HG02870 (cell line): ENCODE data around the gene IQCN.

Experiments
- ATAC-seq: cut with Tn5 transposase; IDR thresholded peaks from one replicate; pipeline ENCODE4 v1.9.1; 2021; ENCODE audit warnings: mild to moderate bottlenecking, moderate library complexity; ENCODE audit not compliant: unreplicated experiment

The IQCN gene

DNA sequence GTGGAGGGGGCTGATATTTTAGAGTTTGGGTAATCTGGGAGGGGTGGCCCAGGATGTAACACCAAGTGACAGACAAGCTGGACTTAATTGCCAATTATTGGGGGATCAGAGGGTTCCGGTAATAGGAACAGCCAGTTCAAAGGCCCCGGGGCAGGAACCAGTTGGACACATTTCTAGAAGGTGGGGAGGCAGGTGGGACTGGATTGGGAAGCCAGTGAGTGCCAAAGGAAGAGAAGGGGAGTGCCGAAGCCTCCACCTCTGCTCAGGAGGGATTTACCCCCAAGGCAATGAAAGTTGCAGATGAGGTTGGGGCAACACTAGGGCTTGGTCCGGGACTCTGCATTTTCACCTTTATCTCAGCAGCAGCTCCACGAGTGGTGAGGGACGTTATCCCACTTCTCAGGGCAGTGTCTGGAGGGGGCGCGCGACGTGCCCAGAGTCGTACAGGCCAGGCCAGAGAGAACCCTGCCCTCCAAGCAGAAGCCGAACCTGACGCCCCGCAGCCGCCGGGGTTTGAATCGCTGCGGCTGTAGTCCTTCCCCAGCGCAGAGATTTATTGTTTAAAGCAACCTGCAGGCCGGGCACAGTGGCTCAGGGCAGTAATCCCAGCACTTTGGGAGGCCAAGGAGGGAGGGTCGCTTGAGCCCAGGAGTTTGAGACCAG, 12.9 kb upstream of the IQCN start:
- ATAC-seq, result no peak

DNA sequence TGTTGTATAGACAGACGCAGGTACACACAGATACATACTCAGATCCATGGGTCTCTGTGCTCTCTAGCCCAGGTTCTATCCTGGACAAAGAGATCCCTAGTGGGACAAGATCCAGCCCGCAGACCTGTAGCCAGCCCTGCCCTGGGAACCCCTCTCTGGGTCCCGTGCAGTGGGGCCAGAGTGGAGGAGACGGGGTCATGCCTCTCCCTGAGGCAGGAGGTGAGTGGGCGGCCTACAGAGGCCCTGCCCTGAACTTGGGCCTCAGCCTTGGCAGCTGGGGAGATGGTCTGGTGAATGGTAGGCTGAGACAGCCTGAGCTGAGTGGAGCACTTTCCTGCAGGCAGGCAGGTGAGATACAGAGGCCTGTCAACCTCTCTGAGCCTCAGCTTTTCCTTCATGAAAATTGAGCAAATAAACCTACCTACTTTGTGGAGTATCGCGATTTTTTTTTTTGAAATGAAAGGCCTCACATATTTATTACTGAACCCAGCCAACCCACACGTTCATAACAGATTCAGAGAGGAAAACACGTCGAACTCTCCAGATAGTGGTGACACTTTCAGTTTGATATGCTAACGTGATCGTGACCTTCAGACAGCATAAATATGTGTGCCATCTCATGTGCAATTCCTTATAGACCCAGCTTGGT, 10.6 kb upstream of the IQCN start:
- no peak for ATAC-seq

DNA sequence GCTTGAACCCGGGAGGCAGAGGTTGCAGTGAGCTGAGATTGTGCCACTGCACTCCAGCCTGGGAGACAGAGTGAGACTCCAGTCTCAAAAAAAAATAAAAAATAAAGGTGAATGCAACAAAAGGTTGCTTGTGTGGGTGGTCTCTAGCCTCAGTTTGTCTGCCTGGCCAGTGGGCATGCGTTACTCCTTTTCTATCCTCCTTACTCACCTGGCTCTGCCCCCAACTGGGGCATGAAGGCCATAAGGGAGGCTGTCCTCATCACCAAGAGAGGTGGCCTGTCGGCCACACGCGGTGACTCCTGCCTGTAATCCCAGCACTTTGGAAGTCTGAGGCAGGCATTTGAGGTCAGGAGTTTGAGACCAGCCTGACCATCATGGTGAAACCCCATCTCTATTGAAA, 9.1 kb upstream of the IQCN start:
- ATAC-seq, result no peak

DNA sequence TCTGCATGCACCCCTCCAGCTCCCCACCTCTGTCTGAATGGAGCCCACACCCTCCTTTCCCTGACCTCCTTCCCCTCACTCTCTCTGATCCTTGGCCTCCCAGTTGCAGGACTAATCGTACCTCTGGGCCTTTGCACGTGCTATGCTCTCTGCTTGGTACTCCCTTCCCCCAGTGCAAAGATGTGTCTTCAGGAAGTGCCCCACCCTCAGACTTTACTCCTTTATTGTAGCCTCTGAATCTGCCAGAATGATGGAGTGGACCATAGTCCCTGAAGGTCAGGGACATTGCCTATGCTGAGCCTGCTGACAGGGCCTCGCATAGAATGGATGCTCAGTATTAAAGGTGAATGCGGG, 8.5 kb upstream of the IQCN start:
- ATAC-seq, result no peak

DNA sequence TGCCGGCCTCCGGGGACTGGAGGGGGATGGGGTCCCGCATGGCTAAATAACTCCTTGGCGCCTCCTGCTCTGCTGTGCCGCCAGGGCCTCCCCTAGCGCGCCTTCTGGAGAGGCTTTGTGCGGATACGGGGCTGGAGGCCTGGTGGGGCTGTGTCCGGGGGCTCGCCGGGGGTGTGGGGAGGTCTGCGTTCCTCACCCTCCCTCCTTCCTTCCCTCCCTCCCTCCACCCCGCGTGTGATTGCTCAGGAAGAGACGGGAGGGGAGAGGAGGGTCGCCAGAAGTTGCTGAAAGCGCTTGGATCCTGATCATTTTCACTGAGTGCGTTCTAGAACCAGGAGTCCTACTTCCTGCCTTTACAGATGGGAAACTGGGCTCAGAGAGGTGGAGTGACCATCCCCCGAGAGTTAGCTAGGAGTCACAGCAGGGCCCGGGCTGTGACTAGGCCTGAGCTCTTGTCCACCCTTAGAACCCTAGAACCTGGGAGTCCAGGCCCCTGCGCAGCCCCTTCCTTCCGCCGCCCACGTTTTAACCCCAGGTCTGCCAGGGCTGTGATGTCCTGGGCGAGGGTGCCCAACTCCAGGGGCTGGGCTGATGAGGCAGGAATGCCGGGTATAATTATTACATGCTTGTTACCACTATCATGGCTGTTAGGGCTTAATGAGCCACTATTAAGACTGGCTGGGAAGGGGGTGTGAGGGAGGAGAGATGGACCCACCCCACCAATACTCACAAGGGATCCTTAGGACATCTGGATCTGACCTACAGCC, 8.0 kb upstream of the IQCN start:
- ATAC-seq, result no peak

DNA sequence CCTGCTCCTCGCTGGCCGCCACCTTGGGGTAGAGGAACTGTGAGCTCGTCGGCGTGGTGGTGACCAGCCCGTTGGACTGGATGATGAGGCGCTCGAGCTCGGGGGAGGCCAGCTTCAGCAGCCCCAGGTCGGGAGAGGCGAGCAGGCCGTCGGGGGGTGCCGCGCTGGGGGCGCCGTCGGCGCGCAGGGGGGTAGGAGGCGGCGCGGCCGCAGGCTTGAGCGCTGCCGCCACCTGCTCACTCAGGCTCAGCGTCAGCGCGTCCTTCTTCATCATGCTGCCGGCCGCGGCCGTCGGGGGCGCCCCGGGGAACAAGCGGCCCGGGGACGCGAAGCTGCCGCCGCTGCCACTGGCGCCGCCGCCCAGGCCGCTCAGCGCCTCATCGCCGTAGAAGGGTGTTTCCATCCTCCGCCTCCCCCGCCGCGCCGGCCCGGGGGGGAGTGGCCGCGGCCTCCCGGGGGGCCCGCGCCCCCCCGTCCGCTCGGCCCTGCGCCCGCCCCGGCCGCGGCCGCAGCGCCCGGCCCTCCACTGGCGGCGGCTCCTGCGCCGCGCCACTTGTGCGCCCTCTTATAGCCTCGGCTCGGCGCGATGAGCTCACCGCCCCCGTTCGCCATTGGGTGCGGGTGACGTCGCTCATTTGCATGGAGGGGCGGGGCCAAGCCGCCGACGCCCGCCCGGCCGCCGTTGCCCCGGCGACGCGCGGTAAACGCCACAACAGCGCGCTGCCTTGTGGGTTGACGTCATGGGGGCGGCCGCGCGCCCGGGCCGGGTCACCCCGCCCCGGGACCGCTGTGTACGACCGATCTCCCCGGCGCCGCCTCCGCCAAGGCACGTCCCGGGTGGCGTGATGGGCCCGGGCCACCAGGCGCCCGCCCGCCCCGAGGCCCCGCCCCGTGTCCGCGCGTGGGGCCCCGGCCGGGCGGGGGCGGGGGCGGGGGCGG, 7.1 kb upstream of the IQCN start, which contains the start of gene JUND:
Gene JUND, minus strand, starts transcription at position 541 of the 939 bp plus-strand sequence. Its CDS starts 138 bp downstream, at position 403.
- ATAC-seq, result peak; percentile 53

DNA sequence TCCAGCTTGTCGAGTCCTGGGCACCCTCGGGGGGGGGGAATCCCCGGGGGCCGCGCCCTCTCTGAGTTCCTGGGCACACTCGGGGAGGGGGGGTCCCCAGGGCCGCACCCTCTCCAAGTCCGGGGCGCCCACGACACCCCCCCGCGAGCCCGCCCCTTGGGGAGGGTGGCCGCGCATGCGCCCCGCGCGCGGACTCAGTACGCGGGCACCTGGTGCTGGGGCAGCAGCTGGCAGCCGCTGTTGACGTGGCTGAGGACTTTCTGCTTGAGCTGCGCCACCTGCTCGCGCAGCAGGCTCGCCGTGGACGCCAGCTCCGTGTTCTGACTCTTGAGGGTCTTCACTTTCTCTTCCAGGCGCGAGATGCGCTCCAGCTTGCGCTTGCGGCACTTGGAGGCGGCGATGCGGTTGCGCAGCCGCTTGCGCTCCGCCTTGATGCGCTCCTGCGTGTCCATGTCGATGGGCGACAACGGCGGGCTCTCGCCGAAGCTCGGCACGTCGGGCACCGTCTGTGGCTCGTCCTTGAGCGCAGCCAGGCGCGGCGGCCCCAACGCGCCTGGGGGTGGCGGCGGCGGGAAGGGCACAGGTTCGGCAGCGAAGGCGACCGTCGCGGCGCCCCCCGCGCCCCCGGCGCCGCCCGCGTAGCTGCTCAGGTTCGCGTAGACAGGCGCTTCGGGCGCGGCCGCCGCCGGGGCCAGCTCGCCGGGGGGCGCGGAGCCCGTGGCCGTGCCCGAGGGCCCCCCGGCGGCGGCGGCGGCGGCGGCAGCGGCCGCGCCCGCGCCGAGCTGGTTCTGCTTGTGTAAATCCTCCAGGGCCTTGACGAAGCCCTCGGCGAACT, 6.2 kb upstream of the IQCN start:
- no peak for ATAC-seq

DNA sequence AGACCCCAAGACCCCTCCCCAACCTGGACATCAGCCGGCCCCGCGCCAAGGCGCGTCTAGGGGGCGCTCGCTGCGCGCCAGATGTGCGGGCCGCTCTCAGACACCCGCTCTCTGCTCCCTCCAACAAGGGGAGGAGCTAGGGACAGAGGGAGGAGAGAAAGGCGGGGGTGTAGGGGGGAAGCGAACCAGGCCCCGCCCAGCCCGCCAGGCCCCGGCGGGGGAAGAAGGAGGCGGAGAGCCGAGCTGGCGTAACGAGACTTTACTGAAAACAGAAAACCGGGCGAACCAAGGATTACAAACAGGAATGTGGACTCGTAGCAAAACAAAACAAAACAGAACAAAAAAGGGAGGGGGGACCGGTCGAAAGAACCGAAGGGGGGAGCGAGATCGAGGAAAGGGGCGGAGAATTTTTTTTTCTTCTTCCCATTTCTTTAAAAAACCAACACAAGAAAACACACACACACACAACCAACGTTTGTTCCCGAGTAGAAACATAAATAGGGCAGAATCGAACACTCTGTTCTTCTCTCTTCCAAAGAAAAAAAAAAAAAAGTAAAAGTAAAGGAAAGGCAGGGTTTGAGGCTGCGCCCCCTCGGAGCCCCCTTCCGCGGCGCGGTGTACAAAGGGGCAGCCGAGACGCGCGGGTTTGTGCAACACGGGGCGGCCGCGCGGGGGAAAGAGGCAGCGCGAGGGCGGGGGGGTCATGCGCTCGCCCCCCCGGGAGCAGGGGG, 5.4 kb upstream of the IQCN start:
- no peak for ATAC-seq

DNA sequence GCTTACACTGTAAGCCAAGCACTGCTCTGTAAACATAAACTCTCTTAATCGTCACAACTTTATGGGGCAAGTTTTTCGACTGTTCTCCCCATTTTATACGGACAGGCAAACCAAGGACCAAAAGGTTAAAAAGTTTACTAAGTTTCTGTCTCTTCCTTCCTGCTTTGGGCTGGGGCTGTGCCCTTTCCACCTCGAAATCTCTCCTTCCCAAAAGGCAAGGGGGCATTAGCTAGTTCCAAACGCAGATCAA, 4.9 kb upstream of the IQCN start:
- no peak for ATAC-seq

DNA sequence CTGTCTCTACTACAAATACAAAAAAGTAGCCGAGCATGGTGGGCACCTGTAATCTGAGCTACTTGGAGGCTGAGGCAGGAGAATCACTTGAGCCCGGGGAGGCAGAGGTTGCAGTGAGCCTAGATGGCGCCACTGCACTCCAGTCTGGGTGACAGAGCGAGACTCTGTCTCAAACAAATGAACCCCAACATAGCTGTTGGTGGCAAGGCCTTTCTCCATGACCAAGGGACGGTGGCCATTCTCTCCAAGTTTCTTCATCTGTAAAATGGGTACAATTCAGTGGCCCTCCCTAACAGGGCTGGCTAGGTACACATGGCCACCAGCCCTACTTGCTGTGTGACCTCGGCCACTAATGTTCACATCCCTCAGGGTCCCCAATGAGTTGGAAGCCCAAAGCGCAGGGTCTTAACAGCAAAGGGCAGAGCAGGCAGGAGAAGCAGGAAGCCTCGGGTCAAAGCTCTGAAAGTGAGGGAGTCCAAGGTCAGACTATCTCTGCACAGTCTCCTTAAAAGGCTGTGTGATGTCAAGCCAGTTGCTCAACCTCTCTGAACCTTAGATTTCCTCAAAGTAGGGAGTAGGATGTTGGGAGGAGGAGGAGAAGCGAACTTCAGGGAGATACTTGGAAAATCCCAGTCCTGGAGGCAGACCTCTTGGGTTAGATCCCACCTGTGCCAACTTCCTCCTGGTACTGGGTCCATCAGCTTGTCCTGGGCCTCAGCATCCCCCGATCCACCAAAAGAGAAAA, 4.4 kb upstream of the IQCN start:
- no peak for ATAC-seq

DNA sequence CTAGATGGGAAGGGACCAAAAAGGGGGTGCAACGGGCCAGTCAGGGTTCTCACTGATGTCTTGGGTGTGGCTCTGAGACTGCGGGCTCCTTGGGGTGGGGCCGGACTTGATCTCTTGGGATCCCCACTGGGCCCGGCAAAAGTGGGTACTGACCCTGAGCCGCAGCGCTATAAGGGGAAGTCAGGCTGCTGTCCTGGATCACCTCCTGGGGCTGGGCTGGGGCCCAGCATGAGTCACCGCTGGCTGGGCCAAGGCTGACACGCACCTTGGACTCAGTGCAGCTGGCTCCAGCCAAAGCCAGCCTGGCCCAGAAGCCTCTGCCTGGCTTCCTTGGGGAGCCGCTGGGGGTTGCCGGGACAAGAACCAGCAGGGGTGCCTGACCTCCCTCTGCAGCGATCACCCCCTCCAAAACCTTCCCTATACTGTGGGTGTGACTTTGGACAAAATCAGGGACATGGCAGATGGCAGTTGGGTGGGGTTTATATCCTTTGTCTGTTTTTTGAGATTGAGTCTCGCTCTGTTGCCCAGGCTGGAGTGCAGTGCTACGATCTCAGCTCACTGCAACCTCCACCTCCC, 617 bp upstream of the IQCN start:
- no peak for ATAC-seq

DNA sequence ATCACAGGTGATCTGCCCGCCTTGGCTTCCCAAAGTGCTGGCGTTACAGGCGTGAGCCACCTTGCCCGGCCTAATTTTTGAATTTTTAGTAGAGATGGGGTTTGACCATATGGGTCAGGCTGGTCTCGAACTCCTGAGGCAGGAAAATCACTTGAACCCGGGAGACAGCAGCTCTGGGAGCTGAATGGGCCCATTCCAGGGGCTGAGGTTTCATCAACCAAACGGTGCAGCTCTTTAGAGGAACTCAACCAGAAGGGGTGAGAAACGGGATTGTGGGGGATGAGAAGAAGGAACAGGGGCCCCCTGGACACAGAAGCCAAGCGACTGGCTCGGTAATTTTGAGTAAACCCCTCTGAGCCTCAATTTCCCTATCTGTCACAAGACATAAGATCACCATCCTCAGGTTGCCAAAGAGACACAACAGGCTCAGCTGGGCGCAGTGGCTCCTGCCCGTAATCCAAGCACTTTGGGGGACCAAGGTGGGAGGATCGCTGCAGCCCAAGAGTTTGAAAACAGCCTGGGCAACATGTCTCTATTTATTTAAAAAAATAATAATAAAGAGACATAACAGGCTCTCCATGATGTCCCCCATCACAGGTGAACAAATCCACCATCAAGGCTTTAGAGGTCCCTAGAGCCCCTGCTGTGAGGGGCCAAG, 562 bp downstream of the IQCN start:
- no peak for ATAC-seq

DNA sequence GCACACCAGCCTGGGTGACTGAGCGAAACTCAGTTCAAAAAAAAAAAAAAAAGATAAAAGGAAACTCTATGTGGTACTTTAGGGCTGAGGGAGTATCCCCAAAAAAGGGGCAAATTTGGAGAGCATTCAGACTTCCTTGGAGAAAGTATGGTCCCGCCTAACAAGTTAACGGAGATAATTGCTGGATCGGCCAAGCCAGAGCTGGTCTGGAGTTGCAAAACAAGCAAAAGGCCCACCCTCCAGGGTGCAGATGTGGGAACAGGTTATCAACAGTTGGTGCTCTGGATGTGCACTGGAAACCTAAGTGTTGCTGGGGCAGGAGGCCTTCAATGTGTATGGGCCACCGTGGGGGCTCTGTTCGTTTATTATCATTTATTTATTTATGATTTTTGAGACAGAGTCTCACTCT, 2.8 kb downstream of the IQCN start:
- ATAC-seq, result no peak

DNA sequence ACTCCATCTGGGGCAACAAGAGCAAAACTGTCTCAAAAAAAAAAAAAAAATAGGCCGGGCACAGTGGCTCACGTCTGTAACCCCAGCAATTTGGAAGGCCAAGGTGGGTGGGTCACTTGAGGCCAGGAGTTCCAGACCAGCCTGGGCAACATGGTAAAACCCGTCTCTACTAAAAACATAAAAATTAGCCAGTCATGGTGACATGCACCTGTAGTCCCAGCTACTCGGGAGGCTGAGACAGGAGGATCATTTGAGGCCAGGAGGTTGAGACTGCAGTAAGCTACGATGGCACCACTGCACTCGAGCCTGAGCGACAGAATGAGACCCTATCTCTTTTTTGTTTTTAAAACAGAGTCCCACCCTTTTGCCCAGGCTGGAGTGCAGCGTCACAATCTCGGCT, 3.9 kb downstream of the IQCN start:
- no peak for ATAC-seq

DNA sequence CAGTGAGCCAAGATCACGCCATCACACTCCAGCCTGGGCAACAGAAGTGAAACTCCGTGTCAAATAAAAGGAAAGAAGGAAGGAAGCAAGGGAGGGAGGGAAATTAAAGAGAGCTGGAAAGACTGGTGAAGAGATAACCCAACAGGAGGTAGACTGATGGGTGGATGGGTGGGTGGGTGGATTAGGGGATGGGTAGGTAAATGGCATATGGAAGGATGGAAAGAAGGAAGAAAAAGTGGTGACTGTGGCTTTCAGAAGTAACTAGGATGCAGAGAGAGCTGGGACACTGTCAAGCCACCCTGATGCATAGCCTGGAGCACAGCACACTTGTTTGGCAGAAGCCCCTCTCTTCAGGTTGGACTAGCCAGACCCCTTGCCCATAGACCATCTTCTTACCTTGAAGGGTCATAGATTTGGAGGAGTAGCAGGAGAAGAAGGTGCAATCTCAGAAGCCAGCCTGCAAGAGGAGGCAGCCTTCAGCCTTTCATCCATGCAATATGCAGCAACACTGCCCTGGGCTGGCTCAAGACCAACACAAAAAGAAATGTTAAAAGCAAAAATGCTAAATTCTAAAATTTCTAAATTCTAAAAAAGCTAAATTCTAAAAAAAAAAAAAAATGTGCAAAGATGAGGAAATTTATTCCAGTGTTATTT, 5.1 kb downstream of the IQCN start:
- no peak for ATAC-seq

DNA sequence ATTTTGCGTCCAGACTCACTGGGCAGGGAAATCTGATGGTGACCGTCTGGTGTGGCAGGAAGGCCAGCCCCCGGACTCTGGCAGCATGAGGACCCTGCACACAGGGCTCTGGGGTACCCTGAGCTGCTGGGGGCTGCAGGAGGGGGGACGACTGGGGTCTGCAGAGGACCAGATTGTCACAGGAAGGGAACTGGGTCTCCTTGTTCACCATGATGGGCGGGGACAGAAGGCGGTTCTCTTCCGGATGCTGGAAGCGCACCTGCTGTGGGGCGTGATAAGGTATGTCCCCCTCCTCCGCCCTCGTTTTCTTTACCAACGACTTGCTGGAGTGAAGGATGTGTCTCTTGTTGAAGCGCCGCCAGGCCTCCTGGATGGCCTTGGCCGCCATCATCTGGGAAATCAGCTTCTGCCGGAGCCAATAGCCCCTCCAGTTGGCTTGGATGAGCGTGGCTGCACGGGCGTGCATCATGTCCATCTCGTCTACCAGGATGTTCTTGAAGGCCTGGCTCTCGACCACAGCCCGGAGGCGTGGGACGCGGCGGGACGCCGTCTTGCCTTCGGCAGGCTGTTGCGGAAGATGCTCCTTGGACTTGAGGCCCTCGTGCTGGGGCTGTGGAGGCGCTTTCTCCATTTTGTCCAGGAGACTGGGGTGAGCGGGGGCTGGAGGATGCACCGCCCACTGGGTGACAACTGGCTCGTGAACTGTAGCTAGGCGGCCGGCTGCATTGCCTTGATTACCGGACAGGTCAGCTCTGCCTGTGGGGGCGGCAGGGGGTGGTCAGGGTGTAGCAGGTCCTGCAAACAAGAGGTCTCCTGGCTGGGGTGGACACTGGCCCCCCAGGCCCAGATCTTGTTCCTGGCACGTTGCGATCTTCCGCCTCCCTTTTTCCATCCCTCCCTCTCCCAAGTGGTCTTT, 7.2 kb downstream of the IQCN start:
- no peak for ATAC-seq

DNA sequence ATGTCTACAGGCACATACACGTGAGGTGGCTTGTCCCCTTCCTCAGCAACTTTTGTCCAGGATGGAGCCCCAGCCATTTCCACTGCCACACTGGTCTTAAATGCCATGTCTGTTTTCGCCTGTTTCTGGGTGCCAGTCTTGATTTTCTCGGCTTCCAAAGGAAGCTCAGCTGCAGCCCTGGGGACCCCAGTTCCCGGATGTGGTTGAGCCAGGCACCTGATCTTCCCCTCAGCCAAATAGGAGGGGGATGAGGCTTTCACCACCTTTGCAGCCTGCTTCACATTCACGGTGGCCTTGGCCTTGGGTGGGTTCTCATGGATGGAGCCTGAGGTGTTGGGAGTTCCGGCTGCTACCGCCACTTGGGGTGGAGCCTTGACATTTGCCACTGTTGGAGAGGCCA, 8.7 kb downstream of the IQCN start:
- ATAC-seq, result no peak
